Renal pelvis (tissue), 12 donors: ENCODE results near the gene TYRO3. TPM values are rescaled to one million over a fixed set of nuclear protein-coding genes. Genes with fewer than 3 reads are reported as not detected.

Experiments
- DNase-seq: peaks from one replicate; pipeline ENCODE4 v3.0.0-alpha.2; 2013
- long read RNA-seq, 16 experiments: transcript quantifications; one replicate each; lab custom pipeline, GENCODE V29; 2026
- polyA plus RNA-seq, 3 donors: library from polyadenylated mRNA; unstranded; fragments of 120-200 nt; gene quantifications; one replicate each; pipeline ENCODE4 v1.2.1, GENCODE V29; 2013; ENCODE audit not compliant: insufficient read length in 3 of 3

TYRO3 gene
- polyA plus RNA-seq = 100 to 1,000 TPM; 173 to 176 (median 176) TPM
- long read RNA-seq, donor 1, full-length matches to known transcripts = 37 of 37 reads
- long read RNA-seq, donor 1, partial matches to known transcripts = 0 of 37 reads
- long read RNA-seq, donor 1, other reads (novel, unspliced or antisense) = 0 of 37 reads
- long read RNA-seq, donor 2, full-length matches to known transcripts = 39 of 39 reads
- long read RNA-seq, donor 2, partial matches to known transcripts = 0 of 39 reads
- long read RNA-seq, donor 2, other reads (novel, unspliced or antisense) = 0 of 39 reads
- long read RNA-seq, donor 3, full-length matches to known transcripts = 41 of 47 reads
- long read RNA-seq, donor 3, partial matches to known transcripts = 6 of 47 reads
- long read RNA-seq, donor 3, other reads (novel, unspliced or antisense) = 0 of 47 reads
- long read RNA-seq, donor 4, full-length matches to known transcripts = 38 of 38 reads
- long read RNA-seq, donor 4, partial matches to known transcripts = 0 of 38 reads
- long read RNA-seq, donor 4, other reads (novel, unspliced or antisense) = 0 of 38 reads
- long read RNA-seq, donor 5, full-length matches to known transcripts = 17 of 22 reads
- long read RNA-seq, donor 5, partial matches to known transcripts = 5 of 22 reads
- long read RNA-seq, donor 5, other reads (novel, unspliced or antisense) = 0 of 22 reads
- long read RNA-seq, donor 6, full-length matches to known transcripts = 33 of 33 reads
- long read RNA-seq, donor 6, partial matches to known transcripts = 0 of 33 reads
- long read RNA-seq, donor 6, other reads (novel, unspliced or antisense) = 0 of 33 reads
- long read RNA-seq, donor 7, full-length matches to known transcripts = 69 of 89 reads
- long read RNA-seq, donor 7, partial matches to known transcripts = 20 of 89 reads
- long read RNA-seq, donor 7, other reads (novel, unspliced or antisense) = 0 of 89 reads
- long read RNA-seq, donor 8, full-length matches to known transcripts = 16 of 16 reads
- long read RNA-seq, donor 8, partial matches to known transcripts = 0 of 16 reads
- long read RNA-seq, donor 8, other reads (novel, unspliced or antisense) = 0 of 16 reads
- long read RNA-seq, donor 9, full-length matches to known transcripts = 51 of 56 reads
- long read RNA-seq, donor 9, partial matches to known transcripts = 5 of 56 reads
- long read RNA-seq, donor 9, other reads (novel, unspliced or antisense) = 0 of 56 reads
- long read RNA-seq, donor 10, full-length matches to known transcripts = 45 of 72 reads
- long read RNA-seq, donor 10, partial matches to known transcripts = 27 of 72 reads
- long read RNA-seq, donor 10, other reads (novel, unspliced or antisense) = 0 of 72 reads
- long read RNA-seq, donor 11, full-length matches to known transcripts = 36 of 43 reads
- long read RNA-seq, donor 11, partial matches to known transcripts = 7 of 43 reads
- long read RNA-seq, donor 11, other reads (novel, unspliced or antisense) = 0 of 43 reads
- long read RNA-seq, donor 12, full-length matches to known transcripts = 50 of 56 reads
- long read RNA-seq, donor 12, partial matches to known transcripts = 6 of 56 reads
- long read RNA-seq, donor 12, other reads (novel, unspliced or antisense) = 0 of 56 reads
- long read RNA-seq, donor 13, full-length matches to known transcripts = 33 of 40 reads
- long read RNA-seq, donor 13, partial matches to known transcripts = 7 of 40 reads
- long read RNA-seq, donor 13, other reads (novel, unspliced or antisense) = 0 of 40 reads
- long read RNA-seq, donor 14 = 0 reads
- long read RNA-seq, donor 15 = 0 reads
- long read RNA-seq, donor 16, full-length matches to known transcripts = 49 of 49 reads
- long read RNA-seq, donor 16, partial matches to known transcripts = 0 of 49 reads
- long read RNA-seq, donor 16, other reads (novel, unspliced or antisense) = 0 of 49 reads

DNA sequence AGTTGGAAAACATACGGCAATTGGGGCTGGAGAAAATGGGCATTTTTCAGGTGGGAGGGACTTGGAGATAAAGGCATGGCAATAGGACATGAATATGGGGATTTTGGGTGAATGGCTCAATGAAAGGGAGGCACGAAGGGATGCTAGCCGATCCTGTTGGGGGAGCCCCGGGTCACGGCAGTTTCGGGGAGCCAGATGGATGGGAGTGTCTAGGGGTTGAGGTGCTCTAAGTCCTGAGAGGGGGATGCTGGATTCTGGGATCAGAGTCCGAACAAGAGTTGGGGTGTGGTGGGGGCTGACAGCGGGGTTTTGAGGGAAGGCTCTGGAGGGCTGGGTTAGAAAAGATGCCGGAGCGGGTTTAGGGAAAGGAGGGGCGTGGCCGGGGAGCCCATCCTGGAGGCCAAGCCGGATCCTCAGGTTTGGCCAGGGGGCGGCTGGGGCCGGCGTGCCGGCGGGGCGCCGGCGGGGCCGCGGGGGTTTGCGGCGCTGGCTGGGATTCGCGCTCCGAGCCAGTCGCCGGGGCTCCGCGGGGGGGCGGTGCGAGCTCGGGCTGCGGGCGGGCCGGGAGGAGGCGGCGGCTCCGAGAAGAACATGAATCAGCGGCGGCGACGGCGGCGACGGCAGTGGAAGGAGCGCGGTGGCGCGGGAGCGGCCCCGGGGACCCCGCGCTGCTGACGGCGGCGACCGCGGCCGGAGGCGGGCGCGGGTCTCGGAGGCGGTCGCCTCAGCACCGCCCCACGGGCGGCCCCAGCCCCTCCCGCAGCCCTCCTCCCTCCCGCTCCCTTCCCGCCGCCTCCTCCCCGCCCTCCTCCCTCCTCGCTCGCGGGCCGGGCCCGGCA, at the start of gene TYRO3:
Gene TYRO3 (plus strand): TSS at position 813 of the 839 bp plus-strand sequence. CDS start 46 bp downstream, outside the sequence.
- peak; percentile 60 for DNase-seq

DNA sequence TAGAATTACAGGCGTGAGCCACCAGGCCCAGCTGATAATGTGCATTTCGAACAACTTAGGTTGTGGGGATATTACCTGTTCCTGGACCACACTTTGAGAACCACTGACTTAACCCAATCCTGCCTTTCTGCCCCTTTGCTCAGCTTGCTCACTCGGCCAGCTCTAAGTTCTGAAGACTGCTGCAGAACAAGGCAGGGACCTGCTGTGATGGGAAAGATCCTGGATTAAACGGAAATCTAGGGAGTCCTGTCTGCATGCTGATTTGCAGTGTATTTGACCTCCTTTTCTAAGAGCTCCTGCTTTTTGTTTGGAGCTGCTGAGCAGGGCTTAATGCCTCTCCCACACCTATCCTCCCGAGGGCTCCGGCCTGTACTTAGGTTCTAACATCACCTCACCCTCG, 48.3 kb upstream of the TYRO3 start:
- no peak for DNase-seq

DNA sequence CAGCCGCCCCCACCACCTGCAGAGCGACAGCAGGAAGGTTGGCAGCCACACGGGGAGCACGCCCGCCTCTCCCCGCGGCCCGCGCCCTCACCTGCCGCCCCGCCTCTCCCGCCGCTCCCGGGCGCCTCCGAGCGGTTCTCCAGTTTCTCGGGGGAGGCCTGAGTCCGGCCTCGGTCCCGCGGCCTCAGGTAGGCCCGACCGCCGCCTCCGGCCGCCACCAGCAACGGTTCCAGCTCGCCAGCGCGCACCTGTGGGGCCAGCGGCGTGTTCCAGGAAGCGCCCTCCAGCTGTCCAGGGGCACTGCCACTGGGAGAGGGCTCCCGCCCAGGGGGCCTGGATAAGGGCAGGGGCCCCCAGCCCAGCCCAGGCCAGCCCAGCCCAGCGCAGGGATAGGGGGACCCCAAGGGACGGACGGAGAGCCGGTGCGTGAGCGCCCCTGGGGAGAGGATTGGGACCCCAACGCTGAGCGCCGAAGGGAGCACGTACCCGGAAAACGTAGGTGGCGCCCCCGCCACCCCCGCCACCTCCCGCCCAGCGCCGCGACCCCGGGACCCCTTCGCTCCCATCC, 47.6 kb upstream of the TYRO3 start:
- no peak for DNase-seq

DNA sequence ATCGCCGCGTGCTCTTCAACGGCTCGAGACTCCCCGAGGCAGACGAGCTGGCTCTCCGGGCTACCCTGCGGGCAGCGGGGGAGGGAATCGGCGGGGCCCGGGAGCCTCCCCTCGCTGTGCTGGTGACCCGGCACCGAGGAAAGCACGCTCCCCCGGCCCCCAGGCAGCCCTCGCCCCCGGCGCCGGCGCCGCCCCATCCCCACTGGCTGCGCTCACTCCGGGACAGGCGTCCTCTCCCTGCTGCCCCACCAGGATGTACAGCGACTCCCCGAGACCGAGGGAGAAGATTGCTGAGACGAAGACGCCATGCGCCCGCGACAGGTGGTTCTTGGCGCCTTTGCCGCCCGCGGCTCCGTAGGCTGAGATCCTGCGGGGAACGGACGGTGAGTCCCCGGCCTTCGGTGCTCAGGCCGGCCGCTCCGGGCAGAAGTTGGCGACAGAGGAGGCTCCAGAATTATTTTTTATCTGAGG, 47.1 kb upstream of the TYRO3 start:
- DNase-seq = no peak

DNA sequence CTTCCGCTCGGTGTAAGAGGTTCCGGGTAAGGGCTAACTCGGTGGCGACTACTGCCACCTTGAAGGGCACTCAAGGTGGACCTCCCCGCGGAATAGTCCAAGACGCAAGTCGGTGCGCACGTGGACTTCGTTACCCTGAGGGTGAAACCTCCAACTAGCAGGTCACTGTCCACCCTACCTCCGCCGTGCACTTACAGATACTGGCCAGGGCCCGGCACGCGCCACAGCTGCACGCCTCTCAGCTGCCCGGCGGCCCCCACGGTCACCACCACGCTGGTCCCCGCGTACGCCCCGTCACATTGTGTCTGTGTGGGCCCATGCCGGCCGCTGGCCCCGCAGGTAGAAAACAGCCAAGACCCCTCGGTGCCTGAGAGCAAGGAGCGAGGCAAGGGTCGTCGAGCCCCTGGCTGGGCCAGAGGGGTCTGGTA, 46.5 kb upstream of the TYRO3 start:
- DNase-seq = no peak

DNA sequence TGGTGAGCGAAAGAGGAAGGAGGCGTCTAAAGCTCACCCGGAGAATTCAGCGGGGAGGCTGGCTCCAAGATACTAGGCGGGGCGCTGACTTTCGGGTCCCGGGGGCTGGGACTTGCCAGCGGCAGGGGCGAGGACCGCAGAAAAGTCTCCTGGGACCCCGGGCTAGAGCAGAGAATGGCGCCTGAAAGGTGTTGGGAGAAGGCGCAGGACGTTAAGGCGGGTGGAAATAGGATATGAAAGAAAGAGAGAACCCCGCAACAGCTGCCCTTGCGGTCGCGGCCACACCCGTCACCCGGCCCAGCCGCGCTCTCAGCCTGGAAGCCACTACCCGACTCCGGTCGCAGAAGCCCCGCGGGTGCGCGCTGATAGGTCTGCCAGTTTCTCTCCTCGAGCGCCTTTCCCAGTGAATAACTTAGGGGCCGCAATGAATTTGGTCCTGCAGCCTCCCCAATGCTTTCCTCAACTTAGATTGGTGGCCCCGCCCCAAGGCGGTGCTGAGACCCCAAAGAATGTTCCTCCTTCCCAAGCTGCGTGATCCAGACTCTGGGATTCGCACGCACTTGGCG, 46.0 kb upstream of the TYRO3 start:
- DNase-seq = no peak

DNA sequence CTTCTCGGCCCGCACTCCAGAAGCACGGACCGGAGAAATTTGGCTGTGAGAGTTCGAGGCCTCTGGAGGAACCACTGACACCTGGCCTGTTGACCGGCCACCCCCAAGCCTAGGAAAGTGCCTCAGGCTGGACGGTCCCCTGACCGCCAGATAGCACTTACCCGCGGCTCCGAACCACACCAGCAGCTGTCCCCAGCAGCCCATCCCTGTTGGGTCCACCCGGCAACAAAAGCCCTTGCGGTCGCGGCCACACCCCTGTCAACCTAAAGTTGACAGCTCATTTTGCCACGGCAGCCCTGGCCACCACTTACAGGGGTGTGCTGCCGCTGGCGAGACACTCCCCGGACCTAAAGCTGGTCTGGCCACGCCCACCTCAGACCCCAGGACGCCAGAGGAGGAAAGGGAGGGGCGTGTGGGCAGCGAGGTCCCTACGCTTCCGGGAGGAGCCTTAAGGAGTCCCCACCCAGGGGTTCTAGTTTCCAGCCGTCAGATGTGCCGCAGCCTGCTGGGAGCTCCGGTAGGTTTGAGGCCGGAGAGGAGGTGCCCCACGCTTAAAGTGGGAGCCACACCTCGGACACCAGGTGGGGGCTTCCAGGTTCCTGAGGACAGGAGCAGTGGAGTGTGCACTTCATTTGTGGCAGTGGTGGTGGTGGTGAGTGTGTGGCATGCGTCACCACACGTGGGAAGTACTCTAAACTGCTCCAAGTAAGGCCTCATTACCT, 45.3 kb upstream of the TYRO3 start, which contains the start of gene LTK:
Gene LTK (minus strand): TSS at position 322 of the 722 bp plus-strand sequence. CDS start 118 bp downstream, at position 204.
- DNase-seq = peak; percentile 54

DNA sequence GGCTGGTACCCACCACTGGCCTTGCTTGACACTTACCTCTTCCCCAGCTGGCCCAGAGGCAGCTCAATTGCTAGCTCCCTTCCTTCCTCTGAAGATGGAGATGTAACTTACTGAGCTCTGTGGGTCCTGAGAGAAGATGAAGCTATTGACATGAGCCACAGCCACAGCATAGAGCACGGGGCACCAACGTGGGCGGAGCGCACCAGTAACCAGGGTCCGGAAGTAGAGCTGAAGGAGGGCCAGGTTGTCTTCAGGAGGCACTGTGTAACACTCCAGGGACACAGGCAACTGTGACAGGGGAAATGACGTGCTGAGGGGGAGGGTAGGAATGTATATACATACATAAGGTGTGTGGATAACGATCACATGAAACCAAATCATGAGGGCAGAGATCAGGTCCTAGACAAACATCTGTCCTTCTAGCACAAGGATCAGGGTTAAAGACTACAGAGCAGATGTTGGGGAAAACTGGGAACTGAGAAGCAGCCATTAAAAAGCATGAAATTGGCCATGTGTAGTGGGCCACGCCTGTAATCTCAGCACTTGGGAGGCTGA, 41.0 kb upstream of the TYRO3 start:
- DNase-seq = no peak

DNA sequence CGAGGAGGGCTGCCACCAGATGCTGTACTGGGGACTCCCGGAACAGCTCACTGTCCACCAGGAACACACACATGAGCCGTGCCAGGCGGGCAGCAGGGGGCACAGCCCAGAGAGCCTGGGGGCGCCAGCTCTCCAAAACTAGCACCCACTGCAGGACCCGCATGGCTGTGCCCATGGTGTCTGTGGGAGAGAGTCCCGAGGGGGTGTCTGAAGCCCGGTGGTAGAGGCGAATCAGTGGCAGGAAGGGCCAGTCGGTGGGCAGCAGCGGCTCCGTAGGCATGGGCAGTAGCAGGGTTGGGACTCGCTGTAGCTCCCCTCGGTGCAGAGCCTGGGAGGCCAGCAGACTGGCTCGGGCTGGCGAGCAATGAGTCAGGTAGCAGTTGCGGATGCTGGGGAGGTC, 38.4 kb upstream of the TYRO3 start:
- DNase-seq = no peak

DNA sequence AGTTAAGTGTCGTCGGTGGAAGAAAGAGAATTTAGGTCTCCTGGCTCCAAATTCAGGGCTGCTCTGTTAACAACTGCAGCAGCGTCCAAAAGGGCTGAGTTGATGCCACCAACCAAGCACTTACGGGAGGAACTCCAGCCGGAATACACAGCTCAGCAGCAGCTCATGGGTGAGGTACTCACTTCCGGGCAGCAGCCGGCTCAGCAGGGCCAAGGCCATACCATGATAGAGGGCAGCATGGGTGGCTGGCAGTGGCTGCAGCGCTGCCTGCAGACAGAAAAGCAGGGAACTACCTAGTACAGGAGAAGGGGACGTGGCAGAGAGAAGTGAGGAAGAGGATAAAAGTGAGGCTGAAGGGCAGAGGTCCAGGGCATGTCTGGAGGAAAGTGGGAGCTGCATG, 37.4 kb upstream of the TYRO3 start:
- no peak for DNase-seq

DNA sequence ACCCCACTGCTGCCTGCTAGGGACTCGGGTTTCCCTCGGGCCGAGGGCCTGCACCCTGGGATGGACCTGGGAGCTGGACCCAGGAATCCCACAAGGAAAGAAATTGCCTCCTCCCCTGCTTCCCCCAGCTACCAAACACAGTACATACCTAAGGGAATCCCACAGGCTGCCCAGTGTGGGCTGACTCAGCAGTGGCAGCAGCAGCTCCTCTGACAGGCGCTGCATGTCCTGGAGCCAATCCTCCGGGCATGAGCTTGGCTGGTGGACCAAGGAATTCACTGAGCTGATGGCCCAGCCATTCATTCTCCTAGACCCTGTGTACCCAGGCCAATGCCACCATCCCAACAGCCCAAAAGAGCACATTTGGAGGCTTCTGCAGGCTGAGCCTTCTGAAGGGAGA, 35.9 kb upstream of the TYRO3 start:
- no peak for DNase-seq

DNA sequence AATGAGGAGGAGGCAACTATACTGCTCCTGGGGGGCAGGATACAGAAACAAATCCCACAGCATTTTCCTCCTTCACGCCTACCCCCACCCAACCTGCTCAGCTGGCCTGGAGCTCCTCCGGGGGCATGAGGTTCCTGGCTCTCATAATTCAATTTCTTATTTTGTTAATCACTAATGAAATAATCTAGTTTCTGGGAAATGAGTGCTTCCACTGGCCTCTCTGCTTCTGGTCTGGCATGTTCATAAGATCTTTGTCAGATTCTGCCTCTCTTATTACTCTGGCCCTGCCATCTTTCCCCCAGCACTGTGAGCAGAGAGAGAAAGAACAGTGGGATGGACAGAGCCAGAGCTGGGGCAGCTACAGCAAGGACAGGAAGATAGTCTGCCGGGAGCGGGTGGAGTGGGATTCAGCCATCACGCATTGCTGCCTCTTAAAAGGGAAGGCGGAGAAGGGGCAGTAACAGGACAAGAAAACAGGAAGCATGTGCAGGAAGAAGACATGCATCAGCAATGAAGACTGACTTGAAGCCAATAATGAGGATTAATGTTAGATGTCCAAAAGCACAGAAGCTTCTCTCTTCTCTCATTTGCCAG, 28.6 kb upstream of the TYRO3 start:
- no peak for DNase-seq

DNA sequence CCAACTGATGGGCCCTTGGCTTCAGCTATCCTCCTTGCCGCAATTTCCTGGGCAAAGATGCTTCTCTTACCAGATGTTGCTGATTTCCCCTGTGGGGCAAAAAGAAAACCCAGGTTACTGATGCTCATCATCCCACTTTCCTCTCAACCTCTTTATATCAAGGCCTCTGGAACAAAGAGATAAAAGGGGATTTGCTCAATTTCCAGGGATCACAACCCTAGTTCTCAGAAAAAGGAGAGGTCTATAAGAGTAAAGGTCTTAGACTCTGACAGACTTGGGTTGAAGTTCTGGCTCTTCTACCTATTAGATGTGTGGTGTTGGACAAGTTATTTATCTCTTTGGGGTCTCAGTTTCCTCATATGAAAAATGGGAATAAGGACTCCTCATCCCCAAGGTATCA, 23.5 kb upstream of the TYRO3 start:
- DNase-seq = no peak

DNA sequence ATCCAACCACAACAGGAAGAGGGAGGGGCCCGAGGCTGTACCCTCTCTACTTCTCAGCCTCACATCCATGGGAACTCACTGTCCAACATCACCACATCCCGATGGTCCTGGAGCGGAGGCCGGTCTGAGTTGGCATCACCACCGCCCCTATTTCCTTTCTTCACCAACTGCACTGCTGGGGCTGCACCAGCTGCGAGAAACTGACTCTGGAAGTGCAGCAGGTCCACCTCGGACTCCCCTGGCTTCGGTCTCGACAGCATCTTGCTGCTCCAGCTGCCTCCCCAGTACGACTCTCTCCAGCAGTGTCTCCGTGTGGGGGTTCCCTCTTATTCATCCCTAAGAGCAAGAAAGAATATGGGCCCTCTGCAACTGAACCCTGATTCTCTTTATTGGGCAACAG, 22.1 kb upstream of the TYRO3 start:
- DNase-seq = no peak

DNA sequence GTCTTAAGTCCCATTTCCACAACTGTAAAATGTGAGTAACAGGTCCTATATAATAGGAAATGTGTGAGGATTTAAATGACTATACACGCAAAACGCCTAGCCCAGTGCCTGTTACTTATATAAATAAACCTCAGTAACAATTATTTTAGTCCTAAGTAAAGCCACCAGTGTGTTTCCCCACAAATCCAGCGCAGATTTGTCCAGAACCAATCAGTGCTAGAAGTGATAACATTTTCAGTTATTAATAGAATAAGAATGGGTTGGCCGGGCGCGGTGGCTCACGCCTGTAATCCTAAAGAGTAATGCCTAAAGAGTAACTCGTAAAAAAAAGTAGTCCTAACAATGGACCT, 15.5 kb upstream of the TYRO3 start:
- no peak for DNase-seq

DNA sequence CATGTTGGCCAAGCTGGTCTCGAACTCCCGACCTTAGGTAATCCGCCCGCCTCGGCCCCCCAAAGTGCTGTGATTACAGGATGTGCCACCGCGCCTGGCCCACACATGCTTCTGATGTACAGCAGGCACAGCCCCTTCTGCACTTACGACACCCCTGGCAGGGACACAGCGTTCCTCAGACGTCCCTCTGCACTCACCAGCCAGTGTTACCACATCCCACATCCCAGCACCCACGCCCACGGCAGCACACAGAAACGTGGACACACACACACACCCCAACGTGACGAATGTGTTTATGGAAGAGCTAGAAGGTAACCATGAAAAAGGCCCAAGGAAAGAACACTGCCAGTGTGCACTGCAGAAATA, 14.4 kb upstream of the TYRO3 start:
- DNase-seq = no peak

DNA sequence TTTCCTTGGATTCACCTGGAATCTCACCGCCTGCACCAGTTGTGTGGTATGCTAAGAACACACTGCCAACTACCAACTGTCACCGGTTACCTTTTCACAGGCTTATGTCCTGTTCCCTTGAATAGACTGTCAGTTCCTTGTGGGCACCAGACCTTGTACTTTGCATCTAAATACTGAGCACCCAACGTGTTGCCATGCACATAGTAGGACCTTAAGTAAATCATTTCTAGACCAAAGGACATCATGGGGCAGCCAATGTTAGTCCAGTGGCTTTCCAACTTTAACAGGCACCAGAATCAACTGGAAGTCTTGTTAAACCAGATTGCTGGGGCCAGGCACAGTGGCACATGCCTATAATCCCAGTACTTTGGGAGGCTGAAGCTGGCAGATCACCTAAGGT, 13.8 kb upstream of the TYRO3 start:
- DNase-seq = no peak
